NCI-H226 (cell line): ENCODE results near the gene STAMBPL1.

Source experiments
- DNase-seq: peaks from one replicate; pipeline ENCODE4 v3.0.0-alpha.2; 2015

The STAMBPL1 gene

GRCh38 chr10:88858491-88858890 is 21.6 kb upstream of the STAMBPL1 start:
- DNase-seq, result no peak

- DNase-seq, result no peak
Measured at GRCh38 chr10:88861036-88861435, 19.0 kb upstream of the STAMBPL1 start.

DNA sequence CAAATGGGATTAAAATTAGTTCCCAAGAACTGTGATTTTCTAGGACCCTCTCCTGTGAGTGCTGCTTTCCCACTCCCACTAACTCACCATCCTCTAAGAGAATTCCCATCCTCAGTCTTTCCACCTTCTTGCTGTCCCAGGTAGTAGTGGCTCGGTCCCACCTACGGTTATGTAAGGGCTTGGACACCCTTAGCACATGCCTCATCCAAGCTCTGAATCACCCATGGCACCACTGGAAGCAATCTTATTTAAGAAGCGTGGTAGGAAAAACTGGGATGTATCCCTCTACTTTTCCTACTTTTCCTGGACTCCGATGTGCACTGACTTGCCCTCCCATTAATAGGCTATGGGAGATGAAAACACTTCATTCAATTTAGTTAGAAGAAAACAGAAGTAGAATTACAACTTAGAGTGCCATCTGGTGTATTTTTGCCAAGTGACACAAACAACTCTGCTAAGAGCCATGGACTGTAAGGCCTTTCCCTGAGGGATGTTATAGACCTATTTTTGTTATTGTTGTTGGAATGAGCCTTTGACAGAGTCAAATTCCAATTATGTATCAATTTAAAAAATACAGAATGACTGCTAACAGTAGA is 14.7 kb upstream of the STAMBPL1 start:
- DNase-seq, result no peak

- no peak for DNase-seq
Measured at GRCh38 chr10:88866454-88866853, 13.6 kb upstream of the STAMBPL1 start.

DNA sequence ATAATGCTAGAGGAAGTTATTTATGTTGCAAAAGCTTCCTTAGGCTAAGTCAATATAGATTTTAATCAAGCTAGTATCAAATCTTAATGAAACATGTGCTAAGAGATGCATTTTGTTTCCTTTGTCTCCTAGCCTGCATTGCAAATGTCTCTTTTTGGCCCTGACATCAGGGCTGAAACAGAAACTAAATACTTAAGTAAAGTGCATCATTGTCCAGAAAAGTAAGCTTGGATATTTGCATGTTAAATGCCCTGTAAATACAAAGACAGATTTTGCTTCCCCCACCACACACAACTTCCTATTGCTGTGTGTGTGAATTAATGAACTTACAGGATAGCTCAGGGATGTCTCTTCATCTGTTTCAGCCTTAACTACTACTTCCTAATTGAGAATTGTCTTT is 10.0 kb upstream of the STAMBPL1 start:
- no peak for DNase-seq

GRCh38 chr10:88873757-88874156 is 6.3 kb upstream of the STAMBPL1 start:
- DNase-seq, result no peak

GRCh38 chr10:88874281-88874680 is 5.8 kb upstream of the STAMBPL1 start:
- DNase-seq, result no peak

GRCh38 chr10:88875081-88875480 is 5.0 kb upstream of the STAMBPL1 start:
- DNase-seq, result no peak

- DNase-seq, result no peak
Measured at GRCh38 chr10:88877298-88877697, 2.7 kb upstream of the STAMBPL1 start.

DNA sequence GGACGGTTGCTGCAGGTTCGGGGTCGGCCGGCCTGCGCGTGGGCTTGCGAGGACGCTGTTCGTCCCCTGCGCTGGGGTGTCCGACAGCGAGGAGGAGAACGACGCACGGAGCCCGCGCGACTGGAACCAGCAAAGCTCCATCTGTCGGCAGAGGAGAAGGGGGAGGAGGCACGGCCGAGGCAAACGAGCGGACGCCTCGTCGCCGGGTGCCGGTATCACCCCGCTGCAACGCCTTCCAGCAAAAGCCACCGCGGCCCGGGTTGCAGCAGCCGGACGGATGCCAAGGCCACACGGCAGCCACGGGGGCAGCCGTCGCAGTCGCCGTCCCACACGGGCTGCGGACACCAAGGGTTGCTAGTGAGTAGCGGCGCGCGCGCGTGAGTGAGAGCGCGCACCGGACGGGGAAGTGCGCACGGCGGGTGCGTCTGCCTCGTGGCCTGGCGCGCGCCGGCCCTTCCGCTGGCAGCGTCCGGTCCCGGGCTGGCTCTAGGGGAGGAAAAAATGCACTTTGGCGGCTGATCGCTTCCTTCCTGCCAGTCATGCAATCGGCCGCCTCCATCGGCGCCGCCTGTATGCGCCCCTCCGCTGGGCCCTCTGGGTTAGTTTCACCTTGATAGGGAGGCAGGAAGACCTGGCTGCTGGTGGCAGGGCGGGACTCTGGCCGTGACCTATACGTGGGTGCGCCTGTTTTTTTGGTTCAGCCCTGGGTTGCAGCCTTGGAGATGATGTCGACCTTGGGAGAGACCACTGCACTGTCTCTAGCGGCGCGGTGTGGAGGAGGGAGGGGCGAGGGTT is 434 bp downstream of the STAMBPL1 start:
- DNase-seq, result peak; percentile 81

DNA sequence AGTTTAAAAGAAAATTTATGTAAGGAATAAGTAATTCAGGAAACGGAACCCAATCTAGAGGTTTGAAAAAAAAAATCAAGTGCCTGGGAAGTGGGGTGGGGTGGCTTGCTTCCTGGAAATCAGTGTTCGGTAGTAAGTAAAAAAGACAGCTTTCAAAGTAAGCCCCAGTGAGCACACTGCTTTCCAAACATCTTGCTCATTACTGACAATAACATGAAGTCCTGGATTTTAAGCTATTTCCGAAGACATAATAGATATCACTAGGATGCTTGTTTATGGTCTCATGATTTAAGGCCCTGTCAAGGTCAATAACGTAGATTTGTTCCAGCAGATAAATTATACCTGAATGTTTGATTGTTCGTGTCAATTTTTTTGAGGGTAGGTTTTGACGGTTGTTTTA is 1.3 kb downstream of the STAMBPL1 start:
- DNase-seq, result no peak

GRCh38 chr10:88881922-88882645 is 2.0 kb downstream of the STAMBPL1 start:
- peak; percentile 33 for DNase-seq

DNA sequence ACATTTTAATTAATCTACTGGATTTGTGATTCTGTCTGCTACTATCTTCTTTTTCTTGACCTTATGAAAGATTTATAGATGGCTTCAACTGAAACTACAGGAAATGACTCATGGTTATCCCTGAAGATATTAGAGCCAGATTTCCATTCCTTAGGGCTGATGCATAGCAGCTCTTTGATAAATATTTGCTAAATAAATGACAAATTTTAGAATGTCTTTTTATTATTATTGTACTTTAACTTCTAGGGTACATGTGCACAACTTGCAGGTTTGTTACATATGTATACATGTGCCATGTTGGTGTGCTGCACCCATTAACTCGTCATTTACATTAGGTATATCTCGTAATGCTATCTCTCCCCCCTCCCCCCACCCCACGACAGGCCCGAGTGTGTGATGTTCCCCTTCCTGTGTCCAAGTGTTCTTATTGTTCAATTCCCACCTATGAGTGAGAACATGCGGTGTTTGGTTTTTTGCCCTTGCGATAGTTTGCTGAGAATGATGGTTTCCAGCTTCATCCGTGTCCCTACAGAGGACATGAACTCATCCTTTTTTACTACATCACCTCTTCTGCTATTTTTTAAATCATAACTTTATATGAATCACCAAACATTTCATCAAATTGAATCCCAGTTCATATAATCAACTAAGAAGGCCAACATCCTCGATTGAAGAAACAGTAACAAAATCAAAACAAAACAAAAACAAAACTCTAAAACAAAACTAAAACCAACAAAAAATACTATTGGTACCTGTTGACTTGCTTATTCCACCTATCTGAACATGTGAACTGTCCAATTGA is 2.8 kb downstream of the STAMBPL1 start:
- peak; percentile 63 for DNase-seq

GRCh38 chr10:88883448-88883809 is 3.4 kb downstream of the STAMBPL1 start:
- DNase-seq, result no peak

DNA sequence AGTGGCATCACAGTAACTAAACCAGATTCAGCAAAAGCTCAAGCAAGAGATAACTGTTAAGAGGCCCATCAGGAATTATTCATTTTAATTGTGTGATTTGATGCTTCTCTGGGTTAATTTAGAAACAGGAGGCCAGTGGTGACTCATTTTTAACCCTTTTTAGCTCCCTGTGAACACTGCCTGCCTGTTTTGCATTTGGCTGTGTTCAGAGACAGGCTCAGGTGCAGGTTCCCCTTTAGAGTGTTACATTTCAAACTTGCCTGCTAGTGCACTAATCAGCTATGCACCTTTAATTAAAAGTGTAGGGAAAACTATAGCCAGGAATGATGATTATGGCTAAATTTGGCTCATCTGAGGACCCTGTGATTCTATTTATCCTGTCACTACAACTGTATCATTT is 6.5 kb downstream of the STAMBPL1 start:
- DNase-seq, result no peak

GRCh38 chr10:88888810-88889445 is 8.9 kb downstream of the STAMBPL1 start:
- no peak for DNase-seq

GRCh38 chr10:88889559-88890337 is 9.7 kb downstream of the STAMBPL1 start:
- no peak for DNase-seq

GRCh38 chr10:88890681-88891381 is 10.8 kb downstream of the STAMBPL1 start:
- no peak for DNase-seq

DNA sequence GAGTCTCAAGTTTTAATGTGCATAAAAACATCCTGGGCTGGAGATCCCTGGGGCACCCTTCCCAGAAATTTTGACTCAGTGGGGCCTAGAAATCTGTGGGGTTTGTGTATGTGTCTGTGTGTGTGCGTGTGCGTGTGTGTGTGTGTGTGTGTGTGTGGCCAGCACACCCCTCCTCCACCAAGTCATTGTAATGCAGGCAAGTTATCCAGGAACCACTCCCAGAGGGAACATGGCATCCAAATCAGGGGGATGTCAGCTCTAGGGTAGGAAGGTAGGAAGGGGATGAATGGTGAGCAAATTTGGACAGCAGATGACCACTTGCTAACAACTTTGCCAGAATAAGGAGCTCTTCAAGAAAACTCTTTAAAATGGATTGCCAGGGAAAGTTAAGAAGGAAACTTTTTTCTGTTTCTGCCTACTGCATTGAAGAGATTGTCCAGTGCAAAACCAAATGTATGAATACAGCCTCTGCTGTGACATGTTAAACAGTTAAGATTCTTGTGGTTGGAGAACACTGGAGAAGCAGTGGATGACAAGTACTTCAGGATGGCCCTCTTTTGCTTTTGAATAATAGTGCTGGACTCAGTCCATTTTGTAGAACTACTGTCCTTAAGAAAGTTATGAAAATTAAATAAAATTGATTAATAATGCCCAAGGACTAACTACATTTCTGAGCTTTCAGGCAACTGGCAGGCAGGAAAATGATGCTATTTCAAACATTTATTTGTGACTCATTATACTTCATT is 12.3 kb downstream of the STAMBPL1 start:
- no peak for DNase-seq

DNA sequence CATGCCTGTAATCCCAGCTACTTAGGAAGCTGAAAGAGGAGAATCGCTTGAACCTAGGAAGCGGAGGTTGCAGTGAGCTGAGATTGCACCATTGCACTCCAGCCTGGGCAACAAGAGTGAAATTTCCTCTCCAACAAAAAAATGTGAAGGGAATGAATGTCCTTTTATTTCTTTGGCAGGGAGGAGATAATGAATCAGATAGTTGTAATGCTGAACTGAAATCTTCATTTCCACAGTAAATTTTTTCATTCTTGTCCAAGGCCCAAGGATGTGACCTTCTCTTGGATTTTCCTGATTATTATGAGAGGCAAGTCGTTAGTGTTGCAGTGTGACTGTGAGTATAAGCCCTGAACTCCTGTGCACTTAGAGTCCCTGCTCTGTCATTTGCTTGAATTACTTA is 13.6 kb downstream of the STAMBPL1 start:
- DNase-seq, result no peak

DNA sequence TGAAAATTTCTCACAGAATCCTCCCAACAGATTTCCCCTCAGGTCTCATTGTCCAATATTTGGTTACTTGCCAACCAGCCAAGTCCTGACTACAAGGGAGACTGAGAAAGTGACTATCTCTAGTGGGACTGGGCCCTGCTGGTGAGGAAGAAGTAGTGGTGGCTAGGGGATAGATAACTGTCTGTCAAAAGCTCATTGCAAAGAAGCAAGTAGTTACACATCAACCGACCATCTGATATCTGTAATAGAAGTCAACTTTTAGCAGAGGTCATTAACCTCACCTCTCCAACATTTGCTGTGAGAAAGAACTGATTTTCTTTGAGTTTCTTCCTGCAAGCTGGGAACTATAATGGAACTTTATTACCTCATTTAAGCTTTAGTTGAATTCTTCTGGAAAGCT is 15.2 kb downstream of the STAMBPL1 start:
- no peak for DNase-seq
